Bone marrow (tissue), 2 donors: ENCODE data around the gene COLQ.
"Not testable (repeated sequence)": the region's sequence is repeated elsewhere in the genome, so short reads cannot be mapped to it uniquely, and the experiment has no call there.

Experiments
- DNase-seq, 2 donors: peaks; one replicate each; lab custom pipeline; 2025; lab: John Stamatoyannopoulos, UW

COLQ gene

DNA sequence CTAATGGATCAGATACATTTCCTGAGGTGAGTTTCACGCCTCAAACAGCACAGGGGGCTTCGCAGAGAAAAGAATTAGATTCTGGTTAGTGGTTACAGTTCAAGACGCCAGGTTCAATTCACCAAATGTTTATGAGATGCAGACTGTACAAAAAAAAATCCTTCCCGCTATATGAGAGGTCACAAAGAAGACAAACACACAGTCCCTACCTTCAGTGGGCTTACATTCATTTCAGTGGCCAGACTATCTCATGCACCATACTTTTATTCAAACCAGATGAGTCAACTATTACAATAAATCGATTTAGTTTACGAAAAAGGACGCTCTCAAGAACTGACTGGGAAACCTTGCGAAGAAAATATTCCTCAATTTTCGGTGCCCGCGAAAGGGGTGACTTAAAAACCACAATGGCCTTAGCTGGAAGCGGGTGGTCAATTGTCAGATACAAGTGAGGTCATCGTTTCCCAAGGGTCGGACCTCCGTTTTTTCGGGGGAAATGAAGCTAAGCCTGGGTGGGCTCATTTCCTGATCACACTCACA, 94.9 kb downstream of the COLQ start:
- no peak for DNase-seq

GRCh38 chr3:15420871-15421270, 100.6 kb downstream of the COLQ start:
- DNase-seq, result no peak

DNA sequence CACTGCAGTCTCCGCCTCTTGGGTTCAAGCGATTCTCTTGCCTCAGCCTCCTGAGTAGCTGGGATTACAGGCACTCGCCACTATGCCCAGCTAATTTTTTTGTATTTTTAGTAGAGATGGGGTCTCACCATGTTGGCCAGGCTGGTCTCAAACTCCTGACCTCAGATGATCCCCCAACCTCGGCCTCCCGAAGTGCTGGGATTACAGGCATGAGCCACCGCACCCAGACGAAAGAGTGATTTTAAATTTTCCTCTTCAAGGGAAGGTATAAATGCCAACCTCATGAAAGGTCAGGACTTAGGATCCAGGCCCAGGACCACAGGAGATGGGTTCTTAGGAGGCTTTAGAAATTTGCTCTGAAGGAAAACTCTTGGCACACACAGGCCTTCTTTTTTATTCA, 110.5 kb downstream of the COLQ start:
- DNase-seq, result not testable (repeated sequence)

- no peak for DNase-seq
These were observed 111.7 kb downstream of the COLQ start for GRCh38 chr3:15409774-15410173.

- DNase-seq, result peak in 1 of 2 donors; percentile 17
These were observed 112.3 kb downstream of the COLQ start for GRCh38 chr3:15409239-15409638.

GRCh38 chr3:15405448-15406050, 116.0 kb downstream of the COLQ start:
- DNase-seq, result peak in 1 of 2 donors; percentile 75

GRCh38 chr3:15404767-15405166, 116.7 kb downstream of the COLQ start:
- no peak for DNase-seq

DNA sequence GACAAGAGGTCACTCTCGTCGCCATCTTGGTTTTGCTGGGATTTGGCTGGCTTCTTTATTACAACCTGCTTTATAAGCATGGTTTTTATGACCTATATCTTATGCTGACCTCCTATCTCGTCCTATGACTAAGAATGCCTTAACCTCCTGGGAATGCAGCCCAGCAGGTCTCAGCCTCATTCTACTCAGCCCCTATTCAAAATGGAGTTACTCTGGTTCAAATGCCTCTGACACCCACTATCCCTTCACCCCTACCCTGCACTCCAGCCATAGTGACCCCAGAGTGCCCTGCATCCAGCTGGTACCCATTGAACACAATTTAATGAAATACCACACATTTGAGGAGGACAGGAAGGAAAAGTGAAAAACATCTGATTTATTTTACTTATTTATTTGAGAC, 117.5 kb downstream of the COLQ start:
- no peak for DNase-seq

DNA sequence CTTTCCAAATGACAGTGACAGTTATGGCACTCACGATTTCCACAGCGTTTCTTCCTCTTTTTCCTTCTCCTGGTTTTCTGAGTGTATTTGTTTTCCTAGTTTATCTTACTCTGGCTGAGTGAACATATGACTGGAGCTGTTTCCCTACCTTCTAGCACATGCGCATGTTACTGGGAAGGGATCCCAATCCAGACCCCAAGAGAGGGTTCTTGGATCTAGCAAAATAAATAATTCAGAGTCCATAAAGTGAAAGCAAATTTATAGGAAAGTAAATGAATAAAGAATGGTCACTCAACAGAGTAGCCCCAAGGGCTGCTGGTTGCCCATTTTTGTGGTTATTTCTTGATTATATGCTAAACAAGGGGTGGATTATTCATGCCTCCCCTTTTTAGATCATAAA, 118.0 kb downstream of the COLQ start:
- DNase-seq, result no peak

DNA sequence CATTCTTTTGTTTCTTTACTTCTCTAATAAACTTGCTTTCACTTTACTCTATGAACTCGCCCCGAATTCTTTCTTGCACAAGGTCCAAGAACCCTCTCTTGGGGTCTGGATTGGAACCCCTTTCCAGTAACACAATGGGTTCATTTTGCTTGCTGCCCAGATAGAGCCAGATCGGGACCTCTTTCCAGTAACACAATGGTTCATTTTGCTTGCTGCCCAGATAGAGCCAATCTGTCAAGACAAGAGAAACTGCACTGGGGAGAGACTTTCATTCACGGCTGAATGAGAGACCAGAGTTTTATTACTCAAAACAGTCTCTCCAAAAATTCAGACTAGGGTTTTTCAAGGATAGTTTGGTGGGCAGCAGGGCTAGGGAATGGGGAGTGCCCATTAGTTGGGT, 119.6 kb downstream of the COLQ start:
- no peak for DNase-seq
